Mucosa of descending colon (tissue), 3 donors: ENCODE results near the gene ZFHX2. TPM values are rescaled to one million over a fixed set of nuclear protein-coding genes. Genes with fewer than 3 reads are reported as not detected.

ENCODE experiments used
- ATAC-seq: fragments of 200-7000 bp; cut with Tn5 transposase; one replicate; pipeline ENCODE4 v1.9.1; 2020; ENCODE audit warnings: mild to moderate bottlenecking, moderate library complexity
- DNase-seq, 3 donors: peaks; one replicate each; pipeline ENCODE4 v3.0.0-alpha.2; 2020
- H3K36me3 ChIP-seq: fragments of 200-600 bp; one replicate; pipeline ENCODE4 v1.8.0; 2021; ENCODE audit warnings: low read depth, mild to moderate bottlenecking
- H3K4me1 ChIP-seq: fragments of 200-600 bp; one replicate; pipeline ENCODE4 v1.8.0; 2021; ENCODE audit warnings: low read depth, mild to moderate bottlenecking
- H3K4me3 ChIP-seq: fragments of 200-600 bp; one replicate; pipeline ENCODE4 v1.8.0; 2021; ENCODE audit warnings: mild to moderate bottlenecking
- H3K9me3 ChIP-seq: fragments of 200-600 bp; one replicate; pipeline ENCODE4 v1.8.0; 2021; ENCODE audit warnings: mild to moderate bottlenecking
- CTCF ChIP-seq: fragments of 200-600 bp; IDR thresholded peaks from one replicate; pipeline ENCODE4 v1.8.0; 2022; ENCODE audit warnings: antibody characterized with exemption, mild to moderate bottlenecking
- intact Hi-C, 2 donors: fragments of 100-400 bp; cut with DNase I in 1 of 2; cut with micrococcal nuclease in 1 of 2; formaldehyde crosslinking; loops; one replicate each; pipeline versions ENCODE4 v1.11.0 to v1.11.1; 2022; cut with DNase I, micrococcal nuclease
- total RNA-seq, 3 donors: library from RNA; stranded (reverse); fragmentation: NEBNext Ultra II Directional in 2 of 3; extraction: Animal tissue kit (Norgen Biotek cat#: 25700) in 2 of 3; gene quantifications; one replicate each; pipeline versions ENCODE4 v1.2.1 to v1.2.4, GENCODE V29; 2021 to 2023
- donor health status: DM: no; HTN: no; CAD: no; lungs with moderate emphysema.
- donor health status: DM: no; HTN: no; CAD: no.
- donor health status: DM: no; HTN: yes; CAD: no.

ZFHX2 gene
- total RNA-seq, 3 donors from 2014 or later: 0.92 to 3.2 (median 1.6) TPM

- H3K9me3 ChIP-seq: no peaks in the 10 kb centered on the region
- peaks cover 3% of the 10 kb centered on the region for H3K4me1 ChIP-seq
- ATAC-seq: no peak
- no peak for TF ChIP-seq CTCF
- DNase-seq: no peak
- H3K4me3 ChIP-seq: no peak overlapping the region
- intact Hi-C loops: no loop called here
- H3K36me3 ChIP-seq: no peaks in the 10 kb centered on the region
Measured at GRCh38 chr14:23547924-23548323, 3.6 kb downstream of the ZFHX2 start.

- no peaks in the 10 kb centered on the region for H3K36me3 ChIP-seq
- TF ChIP-seq CTCF: no peak
- H3K4me1 ChIP-seq: no peaks in the 10 kb centered on the region
- ATAC-seq: no peak
- intact Hi-C loops: no loop called here
- H3K4me3 ChIP-seq: no peak overlapping the region
- no peaks in the 10 kb centered on the region for H3K9me3 ChIP-seq
- no peak for DNase-seq
Measured at GRCh38 chr14:23546450-23547035, 5.0 kb downstream of the ZFHX2 start.

GRCh38 chr14:23545740-23546365 is 5.7 kb downstream of the ZFHX2 start:
- TF ChIP-seq CTCF: no peak
- Histone ChIP-seq H3K4me1 (no peaks in the 10 kb centered on the region), H3K9me3 (no peaks in the 10 kb centered on the region), H3K4me3 (no peak overlapping the region), H3K36me3 (no peaks in the 10 kb centered on the region)
- DNase-seq (no peak), ATAC-seq (no peak)
- intact Hi-C loops: no loop called here

GRCh38 chr14:23544511-23545447 is 6.8 kb downstream of the ZFHX2 start:
- no peaks in the 10 kb centered on the region for H3K4me1 ChIP-seq
- no peaks in the 10 kb centered on the region for H3K36me3 ChIP-seq
- no peak overlapping the region for H3K4me3 ChIP-seq
- DNase-seq (peak in 2 of 3 donors; percentile 65 to 69), ATAC-seq (peak; percentile 78)
- H3K9me3 ChIP-seq: no peaks in the 10 kb centered on the region
- no peak for TF ChIP-seq CTCF
- intact Hi-C loops: no loop called here

GRCh38 chr14:23543403-23543802 is 8.2 kb downstream of the ZFHX2 start:
- ATAC-seq: no peak
- DNase-seq: no peak
- Histone ChIP-seq H3K4me3 (no peak overlapping the region), H3K4me1 (no peaks in the 10 kb centered on the region), H3K9me3 (no peaks in the 10 kb centered on the region), H3K36me3 (no peaks in the 10 kb centered on the region)
- TF ChIP-seq CTCF: no peak
- intact Hi-C loops: no loop called here
